Testis (tissue), 3 donors: ENCODE data around the gene RIC1. TPM values are rescaled to one million over a fixed set of nuclear protein-coding genes. Genes with fewer than 3 reads are reported as not detected.

ENCODE experiments used
- DNase-seq: peaks from one replicate; pipeline ENCODE4 v3.0.0-alpha.2; 2019
- H3K27ac ChIP-seq, 2 donors: fragments of 200-600 bp; sonication (generic); one replicate each; pipeline ENCODE4 v1.5.1; 2019
- H3K27me3 ChIP-seq: fragments of 200-600 bp; sonication (generic); one replicate; pipeline ENCODE4 v1.5.1; 2019
- H3K36me3 ChIP-seq: fragments of 200-600 bp; sonication (generic); one replicate; pipeline ENCODE4 v1.5.1; 2017; ENCODE audit warnings: low read depth; ENCODE audit errors: missing control alignments
- H3K4me1 ChIP-seq: fragments of 200-600 bp; sonication (generic); one replicate; pipeline ENCODE4 v1.5.1; 2019
- H3K4me3 ChIP-seq, 2 donors: fragments of 200-600 bp; sonication (generic); one replicate each; pipeline ENCODE4 v1.5.1; 2017 to 2019
- H3K9me3 ChIP-seq: fragments of 200-600 bp; sonication (generic); one replicate; pipeline ENCODE4 v1.5.1; 2017
- POLR2A ChIP-seq: fragments of 450-650 bp; IDR thresholded peaks from one replicate; pipeline ENCODE4 v1.6.1; 2017; ENCODE audit warnings: antibody characterized with exemption, mild to moderate bottlenecking, moderate library complexity
- WGBS, 2 donors: methylation state at CpG; one replicate each; pipeline ENCODE4 v1.1.5; 2018; 5-methylcytosine and 5-hydroxymethylcytosine counted together
- intact Hi-C: fragments of 100-400 bp; cut with DNase I; formaldehyde crosslinking; loops from one replicate; pipeline ENCODE4 v1.15.1; 2023; ENCODE audit warnings: low total_unique reads
- polyA plus RNA-seq: library from polyadenylated mRNA; stranded (reverse); fragments of 350-450 nt; fragmentation: Illumina TruSeq; extraction: RNeasy Lipid Tissue Mini Kit (QIAGEN cat#74804); gene quantifications from one replicate; pipeline ENCODE4 v1.2.3, GENCODE V29; 2014; ENCODE audit warnings: low read depth, low replicate concordance; ENCODE audit not compliant: insufficient read depth
- total RNA-seq, 2 donors: library from RNA; depleted of rRNA; stranded (reverse); fragments of >200 nt; gene quantifications; one replicate each; pipeline ENCODE4 v1.2.3, GENCODE V29; 2016
- TF ChIP-seq, protein P1 (sequence below), 3 experiments: fragments of 450-650 bp in 2 of 3; fragments of 200-600 bp in 1 of 3; sonication (generic) in 1 of 3; IDR thresholded peaks; one replicate each; pipeline ENCODE4 v1.5.1; 2016 to 2019; ENCODE audit warnings: antibody characterized with exemption in 3 of 3, mild to moderate bottlenecking in 2 of 3, moderate library complexity in 1 of 3

RIC1 gene
- total and polyA plus RNA-seq, 3 donors from 2014 or later, result 25.6 to 45.5 (median 44.0) TPM

DNA sequence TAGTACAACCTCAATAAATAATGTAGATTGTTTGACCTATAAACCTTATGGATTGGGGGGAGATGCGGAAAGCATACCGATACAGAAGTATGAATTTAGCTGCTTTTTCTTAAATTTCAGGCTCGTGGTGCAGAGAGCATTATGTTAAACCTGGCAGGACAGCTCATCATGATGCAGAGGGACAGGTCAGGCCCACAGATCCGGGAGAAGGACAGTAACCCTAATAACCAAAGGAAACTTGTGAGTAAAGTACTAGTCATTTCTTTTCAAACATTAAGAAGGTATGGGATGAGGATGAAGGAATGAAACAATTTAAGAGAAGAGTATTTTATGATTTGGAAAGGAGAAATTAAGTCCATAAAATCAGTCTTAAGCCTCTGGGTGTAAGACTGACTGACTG is 133.5 kb downstream of the RIC1 start:
- Histone ChIP-seq H3K4me1 (no peaks in the 10 kb centered on the region), H3K27me3 (no peaks in the 10 kb centered on the region), H3K4me3 (no peak overlapping the region), H3K27ac (no peak overlapping the region), H3K36me3 (no peaks in the 10 kb centered on the region), H3K9me3 (no peaks in the 10 kb centered on the region)
- no peak for DNase-seq
- intact Hi-C loops, result no loop called here
- no peak for TF ChIP-seq POLR2A
- TF ChIP-seq, protein P1, sequence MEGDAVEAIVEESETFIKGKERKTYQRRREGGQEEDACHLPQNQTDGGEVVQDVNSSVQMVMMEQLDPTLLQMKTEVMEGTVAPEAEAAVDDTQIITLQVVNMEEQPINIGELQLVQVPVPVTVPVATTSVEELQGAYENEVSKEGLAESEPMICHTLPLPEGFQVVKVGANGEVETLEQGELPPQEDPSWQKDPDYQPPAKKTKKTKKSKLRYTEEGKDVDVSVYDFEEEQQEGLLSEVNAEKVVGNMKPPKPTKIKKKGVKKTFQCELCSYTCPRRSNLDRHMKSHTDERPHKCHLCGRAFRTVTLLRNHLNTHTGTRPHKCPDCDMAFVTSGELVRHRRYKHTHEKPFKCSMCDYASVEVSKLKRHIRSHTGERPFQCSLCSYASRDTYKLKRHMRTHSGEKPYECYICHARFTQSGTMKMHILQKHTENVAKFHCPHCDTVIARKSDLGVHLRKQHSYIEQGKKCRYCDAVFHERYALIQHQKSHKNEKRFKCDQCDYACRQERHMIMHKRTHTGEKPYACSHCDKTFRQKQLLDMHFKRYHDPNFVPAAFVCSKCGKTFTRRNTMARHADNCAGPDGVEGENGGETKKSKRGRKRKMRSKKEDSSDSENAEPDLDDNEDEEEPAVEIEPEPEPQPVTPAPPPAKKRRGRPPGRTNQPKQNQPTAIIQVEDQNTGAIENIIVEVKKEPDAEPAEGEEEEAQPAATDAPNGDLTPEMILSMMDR (IDR thresholded peaks at IDR 0.05), result no peak
- WGBS, 2 donors, result 93 to 97% methylated on average over 4 of the region's 4 CpGs

DNA sequence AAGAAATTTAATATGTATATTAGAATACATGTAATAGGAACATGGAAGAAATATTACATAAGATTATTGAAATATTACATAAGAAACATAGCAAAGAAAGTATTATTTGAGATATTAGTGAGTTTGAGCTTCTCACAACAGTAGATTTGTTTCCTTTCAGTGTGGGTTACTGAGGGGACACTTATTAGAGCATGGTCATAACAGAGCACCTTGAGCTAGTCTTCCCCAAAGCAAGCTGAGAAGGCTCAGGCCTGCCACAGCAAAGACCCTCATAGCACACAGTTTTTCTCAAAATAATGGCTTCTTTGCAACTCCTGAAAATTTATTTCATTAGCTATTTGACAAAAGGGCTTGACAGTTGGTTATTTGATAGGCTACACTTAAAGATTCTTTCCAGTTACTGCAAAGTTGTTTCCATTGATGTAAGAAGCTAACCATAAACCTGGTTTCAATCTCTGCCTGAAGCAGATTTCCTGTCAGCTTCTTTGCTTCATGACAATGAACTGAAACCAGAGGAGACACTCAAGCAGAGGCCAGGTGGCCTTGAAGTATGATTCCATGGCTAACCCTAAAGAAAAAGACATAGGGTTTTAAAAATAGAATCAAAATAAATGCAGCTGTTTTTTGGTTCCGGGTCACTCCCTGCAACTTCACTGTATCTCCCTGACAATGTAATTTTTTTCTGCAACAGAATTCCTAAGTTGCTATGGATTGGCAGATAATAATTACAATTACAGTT is 135.4 kb downstream of the RIC1 start:
- no peak for TF ChIP-seq POLR2A
- TF ChIP-seq, protein P1 (IDR thresholded peaks at IDR 0.05), result no peak

GRCh38 chr9:5767968-5768932 is 139.3 kb downstream of the RIC1 start:
- 86 to 90% methylated on average over 5 of the region's 5 CpGs for WGBS, 2 donors
- Histone ChIP-seq H3K27ac (no peak overlapping the region), H3K4me1 (no peaks in the 10 kb centered on the region), H3K4me3 (no peak overlapping the region), H3K27me3 (no peaks in the 10 kb centered on the region), H3K36me3 (no peaks in the 10 kb centered on the region), H3K9me3 (no peaks in the 10 kb centered on the region)
- intact Hi-C loops, result no loop called here
- TF ChIP-seq, protein P1 (IDR thresholded peaks at IDR 0.05), result no peak
- no peak for TF ChIP-seq POLR2A
- DNase-seq, result no peak

More for the DNA sequence above, 135.4 kb downstream of the RIC1 start:
- H3K27me3 ChIP-seq, result no peaks in the 10 kb centered on the region
- DNase-seq, result no peak
- intact Hi-C loops, result no loop called here
- no peak overlapping the region for H3K4me3 ChIP-seq
- no peaks in the 10 kb centered on the region for H3K36me3 ChIP-seq
- no peaks in the 10 kb centered on the region for H3K4me1 ChIP-seq
- 38 to 54% methylated on average over 1 of the region's 1 CpG for WGBS, 2 donors
- no peak overlapping the region for H3K27ac ChIP-seq
- no peaks in the 10 kb centered on the region for H3K9me3 ChIP-seq

- no peaks in the 10 kb centered on the region for H3K36me3 ChIP-seq
- no peak overlapping the region for H3K4me3 ChIP-seq
- DNase-seq, result no peak
- H3K4me1 ChIP-seq, result no peaks in the 10 kb centered on the region
- TF ChIP-seq, protein P1 (IDR thresholded peaks at IDR 0.05), result no peak
- TF ChIP-seq POLR2A, result no peak
- no peaks in the 10 kb centered on the region for H3K9me3 ChIP-seq
- intact Hi-C loops, result no loop called here
- 83 to 92% methylated on average over 3 of the region's 3 CpGs for WGBS, 2 donors
- H3K27me3 ChIP-seq, result no peaks in the 10 kb centered on the region
- H3K27ac ChIP-seq, result no peak overlapping the region
Measured at GRCh38 chr9:5773324-5773999, 144.6 kb downstream of the RIC1 start.
